Ammon's horn (tissue), 1 donor: ENCODE measurements around the gene PPP2R5B.

Source experiments
- DNase-seq: peaks from one replicate; pipeline ENCODE4 v3.0.0-alpha.2; 2016; ENCODE audit warnings: low spot score

PPP2R5B gene

GRCh38 chr11:64888729-64889511 lies 35.6 kb upstream of the PPP2R5B start:
- no peak for DNase-seq

- DNase-seq, result no peak
These were observed 34.0 kb upstream of the PPP2R5B start for GRCh38 chr11:64890522-64890939.

GRCh38 chr11:64891215-64891848 lies 33.2 kb upstream of the PPP2R5B start:
- DNase-seq, result no peak

GRCh38 chr11:64891880-64892279 lies 32.6 kb upstream of the PPP2R5B start:
- DNase-seq, result no peak

- no peak for DNase-seq
These were observed 32.1 kb upstream of the PPP2R5B start for GRCh38 chr11:64892411-64892831.

GRCh38 chr11:64892838-64893193 lies 31.7 kb upstream of the PPP2R5B start:
- DNase-seq, result no peak

GRCh38 chr11:64893194-64894069 lies 31.1 kb upstream of the PPP2R5B start:
- DNase-seq, result no peak

GRCh38 chr11:64894070-64894811 lies 30.2 kb upstream of the PPP2R5B start:
- peak; percentile 82 for DNase-seq

- no peak for DNase-seq
These were observed 29.6 kb upstream of the PPP2R5B start for GRCh38 chr11:64894812-64895452.

GRCh38 chr11:64896448-64897022 lies 28.0 kb upstream of the PPP2R5B start:
- DNase-seq, result no peak

GRCh38 chr11:64897381-64898075 lies 27.0 kb upstream of the PPP2R5B start:
- no peak for DNase-seq

GRCh38 chr11:64898076-64898445 lies 26.4 kb upstream of the PPP2R5B start:
- no peak for DNase-seq

- DNase-seq, result no peak
These were observed 25.9 kb upstream of the PPP2R5B start for GRCh38 chr11:64898541-64898940.

- no peak for DNase-seq
These were observed 24.2 kb upstream of the PPP2R5B start for GRCh38 chr11:64900263-64900678.

GRCh38 chr11:64900774-64901173 lies 23.7 kb upstream of the PPP2R5B start:
- no peak for DNase-seq

- DNase-seq, result no peak
These were observed 22.2 kb upstream of the PPP2R5B start for GRCh38 chr11:64902102-64902900.

GRCh38 chr11:64903291-64903833 lies 21.1 kb upstream of the PPP2R5B start:
- no peak for DNase-seq

- no peak for DNase-seq
These were observed 18.8 kb upstream of the PPP2R5B start for GRCh38 chr11:64905516-64906313.

GRCh38 chr11:64906314-64906635 lies 18.2 kb upstream of the PPP2R5B start:
- no peak for DNase-seq
